Osteoblast (primary cell): ENCODE data around the gene VTI1A. TPM values are rescaled to one million over a fixed set of nuclear protein-coding genes. Genes with fewer than 3 reads are reported as not detected.

Source experiments
- DNase-seq: peaks from one replicate; pipeline ENCODE4 v3.0.0; 2011; ENCODE audit warnings: low spot score, mixed read lengths; ENCODE audit not compliant: insufficient read length; ENCODE audit errors: missing footprints
- H2AFZ ChIP-seq: 2 replicates; pipeline ENCODE4 v1.6.0; 2011; ENCODE audit warnings: mild to moderate bottlenecking, low read length
- H3K27ac ChIP-seq: 2 replicates; pipeline ENCODE4 v1.5.1; 2011; ENCODE audit warnings: mild to moderate bottlenecking, low read depth, low read length, moderate library complexity
- H3K27me3 ChIP-seq: 2 replicates; pipeline ENCODE4 v1.6.0; 2012; ENCODE audit warnings: mild to moderate bottlenecking, control low read depth, inconsistent platforms, low read length, moderate library complexity; ENCODE audit not compliant: insufficient read depth
- H3K36me3 ChIP-seq: 2 replicates; pipeline ENCODE4 v1.5.1; 2011; ENCODE audit warnings: mild to moderate bottlenecking, low read length, control low read depth, moderate library complexity; ENCODE audit not compliant: insufficient read depth
- H3K4me1 ChIP-seq: 2 replicates; pipeline ENCODE4 v1.5.1; 2011; ENCODE audit warnings: mild to moderate bottlenecking, low read length, control low read depth, moderate library complexity; ENCODE audit not compliant: insufficient read depth
- H3K4me2 ChIP-seq: 2 replicates; pipeline ENCODE4 v1.6.0; 2011; ENCODE audit warnings: mild to moderate bottlenecking, low read length; ENCODE audit not compliant: insufficient read depth
- H3K4me3 ChIP-seq: fragments of 200-600 bp; sonication (generic); 3 replicates; pipeline ENCODE4 v1.5.1; 2012; ENCODE audit warnings: mild to moderate bottlenecking, low read length, inconsistent platforms; ENCODE audit not compliant: insufficient read depth
- H3K79me2 ChIP-seq: 2 replicates; pipeline ENCODE4 v1.6.0; 2012; ENCODE audit warnings: mild to moderate bottlenecking, low read length, control low read depth, inconsistent platforms; ENCODE audit not compliant: insufficient read depth
- H3K9me3 ChIP-seq: 2 replicates; pipeline ENCODE4 v1.5.1; 2011; ENCODE audit warnings: low read depth, low read length, control low read depth
- H4K20me1 ChIP-seq: 2 replicates; pipeline ENCODE4 v1.6.0; 2012; ENCODE audit warnings: mild to moderate bottlenecking, low read length, control low read depth; ENCODE audit not compliant: insufficient read depth
- total RNA-seq: library from RNA; depleted of rRNA; stranded (reverse); fragments of >200 nt; gene quantifications from 2 replicates; pipeline ENCODE4 v1.2.3, GENCODE V29; 2012
- TF ChIP-seq, protein P1 (sequence below): IDR thresholded peaks from 2 replicates; pipeline ENCODE4 v1.5.1; 2011; ENCODE audit warnings: mild to moderate bottlenecking, low read depth, low read length, moderate library complexity; ENCODE audit errors: extremely low read depth

Gene VTI1A
- total RNA-seq, 1 donor, result 34.7 TPM

DNA sequence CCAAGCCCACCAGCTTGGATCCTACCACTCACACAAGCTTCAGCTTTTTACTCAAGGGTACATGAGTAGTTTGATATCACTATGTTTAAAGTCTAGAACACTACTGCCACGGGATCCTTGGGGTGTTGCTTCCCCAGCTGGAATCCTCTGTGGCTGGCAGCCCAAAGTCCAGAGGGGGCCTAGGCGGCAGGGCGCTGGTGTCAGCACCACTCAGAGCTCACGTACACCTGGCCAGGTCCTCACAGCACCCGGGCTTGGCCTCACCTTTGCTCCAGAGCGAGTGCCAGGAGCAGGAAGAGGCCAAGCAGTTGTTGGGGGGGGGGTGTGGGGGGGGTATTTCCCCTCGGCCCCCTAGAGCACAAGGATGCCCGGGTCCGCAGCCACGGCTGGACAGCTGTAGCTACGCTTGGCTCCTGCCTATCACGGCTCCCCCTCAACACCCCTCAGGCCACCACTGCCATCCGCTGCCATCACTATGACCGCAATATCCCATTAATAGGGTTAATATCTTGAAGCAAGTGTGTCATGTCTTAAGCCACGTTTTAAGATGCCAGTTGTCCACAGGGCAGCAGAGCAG is 17.3 kb upstream of the VTI1A start:
- H3K27ac ChIP-seq, result no peak overlapping the region
- H3K4me3 ChIP-seq, result no peak overlapping the region
- peaks cover 36% of the 10 kb centered on the region for H3K36me3 ChIP-seq
- no peaks in the 10 kb centered on the region for H3K4me1 ChIP-seq
- no peak overlapping the region for H3K4me2 ChIP-seq
- no peaks in the 10 kb centered on the region for H3K9me3 ChIP-seq
- no peaks in the 10 kb centered on the region for H3K27me3 ChIP-seq
- H4K20me1 ChIP-seq, result no peaks in the 10 kb centered on the region
- DNase-seq, result no peak
- no peak overlapping the region for H2AFZ ChIP-seq
- TF ChIP-seq, protein P1, sequence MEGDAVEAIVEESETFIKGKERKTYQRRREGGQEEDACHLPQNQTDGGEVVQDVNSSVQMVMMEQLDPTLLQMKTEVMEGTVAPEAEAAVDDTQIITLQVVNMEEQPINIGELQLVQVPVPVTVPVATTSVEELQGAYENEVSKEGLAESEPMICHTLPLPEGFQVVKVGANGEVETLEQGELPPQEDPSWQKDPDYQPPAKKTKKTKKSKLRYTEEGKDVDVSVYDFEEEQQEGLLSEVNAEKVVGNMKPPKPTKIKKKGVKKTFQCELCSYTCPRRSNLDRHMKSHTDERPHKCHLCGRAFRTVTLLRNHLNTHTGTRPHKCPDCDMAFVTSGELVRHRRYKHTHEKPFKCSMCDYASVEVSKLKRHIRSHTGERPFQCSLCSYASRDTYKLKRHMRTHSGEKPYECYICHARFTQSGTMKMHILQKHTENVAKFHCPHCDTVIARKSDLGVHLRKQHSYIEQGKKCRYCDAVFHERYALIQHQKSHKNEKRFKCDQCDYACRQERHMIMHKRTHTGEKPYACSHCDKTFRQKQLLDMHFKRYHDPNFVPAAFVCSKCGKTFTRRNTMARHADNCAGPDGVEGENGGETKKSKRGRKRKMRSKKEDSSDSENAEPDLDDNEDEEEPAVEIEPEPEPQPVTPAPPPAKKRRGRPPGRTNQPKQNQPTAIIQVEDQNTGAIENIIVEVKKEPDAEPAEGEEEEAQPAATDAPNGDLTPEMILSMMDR, result no peak
- H3K79me2 ChIP-seq, result no peaks in the 10 kb centered on the region

DNA sequence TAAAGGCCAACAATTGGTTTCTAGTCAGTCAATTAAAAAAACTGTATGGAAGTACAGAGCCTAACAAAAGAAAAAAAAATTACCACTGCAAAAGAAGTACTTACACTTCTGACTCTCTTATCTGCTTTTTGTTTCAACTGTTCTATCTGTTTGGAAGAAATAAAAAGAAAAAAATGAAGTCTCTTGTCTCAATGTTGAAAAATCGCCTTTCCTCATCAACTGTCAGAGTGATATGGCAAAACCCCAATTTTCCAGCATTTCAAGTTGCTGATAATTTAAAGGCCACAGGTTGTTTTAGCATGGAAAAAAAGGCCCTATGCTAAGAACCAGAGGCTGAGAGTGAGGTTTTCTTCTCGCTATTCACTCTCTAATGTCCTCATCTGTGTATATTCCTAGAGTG is 13.9 kb upstream of the VTI1A start:
- TF ChIP-seq, protein P1, result no peak

DNA sequence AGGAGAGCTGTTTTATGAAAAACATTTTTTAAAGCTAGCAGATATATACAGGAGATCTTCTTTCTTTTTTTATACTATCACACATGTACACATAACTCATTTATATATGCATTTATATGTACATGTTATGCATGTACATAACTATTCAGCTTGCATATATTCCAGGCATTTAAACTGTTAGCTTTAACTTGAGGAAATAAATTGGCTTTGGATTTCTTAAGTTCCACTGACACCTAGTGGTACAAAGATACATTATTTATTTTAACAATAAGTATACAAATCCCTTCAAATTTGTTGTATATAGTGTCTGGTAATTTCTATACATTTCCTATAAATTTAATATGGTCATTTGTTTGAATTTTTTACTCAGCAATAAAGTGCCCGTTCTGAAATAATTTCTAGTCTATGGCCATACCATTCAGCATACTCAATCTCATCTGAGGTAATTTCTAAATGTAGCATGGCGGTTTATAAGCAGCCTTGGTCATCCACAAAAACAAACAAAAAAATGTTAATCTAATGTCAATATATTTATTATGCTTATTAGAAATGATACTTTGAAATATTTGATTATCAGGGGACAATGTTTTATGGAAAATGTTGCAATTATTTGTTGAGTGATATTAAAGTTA is 11.9 kb upstream of the VTI1A start:
- no peak overlapping the region for H2AFZ ChIP-seq
- H3K27ac ChIP-seq, result no peak overlapping the region
- no peak overlapping the region for H3K4me2 ChIP-seq
- no peaks in the 10 kb centered on the region for H3K9me3 ChIP-seq
- H3K36me3 ChIP-seq, result peaks cover 63% of the 10 kb centered on the region
- no peaks in the 10 kb centered on the region for H3K27me3 ChIP-seq
- no peaks in the 10 kb centered on the region for H3K4me1 ChIP-seq
- no peak for DNase-seq
- TF ChIP-seq, protein P1, result peak; percentile 47
- H4K20me1 ChIP-seq, result no peaks in the 10 kb centered on the region
- no peak overlapping the region for H3K4me3 ChIP-seq
- H3K79me2 ChIP-seq, result no peaks in the 10 kb centered on the region

More for the DNA sequence above, 13.9 kb upstream of the VTI1A start:
- no peaks in the 10 kb centered on the region for H3K9me3 ChIP-seq
- H3K27ac ChIP-seq, result no peak overlapping the region
- peaks cover 54% of the 10 kb centered on the region for H3K36me3 ChIP-seq
- no peaks in the 10 kb centered on the region for H3K4me1 ChIP-seq
- H2AFZ ChIP-seq, result no peak overlapping the region
- no peaks in the 10 kb centered on the region for H3K27me3 ChIP-seq
- no peaks in the 10 kb centered on the region for H3K79me2 ChIP-seq
- no peaks in the 10 kb centered on the region for H4K20me1 ChIP-seq
- DNase-seq, result no peak
- H3K4me2 ChIP-seq, result no peak overlapping the region
- H3K4me3 ChIP-seq, result no peak overlapping the region

DNA sequence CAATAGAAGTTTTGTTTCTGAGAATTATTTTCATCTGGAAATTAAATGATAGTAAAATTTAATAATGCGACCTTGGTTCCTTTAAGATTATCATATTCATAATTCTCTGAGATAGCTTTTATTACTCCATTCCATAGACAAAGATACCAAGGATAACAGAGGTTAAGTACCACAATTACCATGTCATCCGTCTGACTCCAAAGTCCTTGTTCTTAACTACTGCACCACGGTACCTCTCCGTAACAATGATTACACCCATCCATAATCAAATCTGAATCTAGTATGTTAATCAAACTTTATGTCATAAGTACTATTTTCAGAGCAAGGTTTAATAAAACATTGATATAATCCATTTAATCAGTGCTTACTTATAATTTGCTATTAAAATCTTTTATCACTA is 8.7 kb upstream of the VTI1A start:
- Histone ChIP-seq H3K4me3 (no peak overlapping the region), H2AFZ (no peak overlapping the region), H4K20me1 (no peaks in the 10 kb centered on the region), H3K4me1 (no peaks in the 10 kb centered on the region), H3K27ac (no peak overlapping the region), H3K79me2 (no peaks in the 10 kb centered on the region), H3K4me2 (no peak overlapping the region), H3K27me3 (no peaks in the 10 kb centered on the region), H3K9me3 (no peaks in the 10 kb centered on the region), H3K36me3 (peaks cover 68% of the 10 kb centered on the region)
- DNase-seq, result no peak
- TF ChIP-seq, protein P1, result no peak
